Measurements from ENCODE around the gene FHOD3.
"Not testable (repeated sequence)": the region's sequence is repeated elsewhere in the genome, so short reads cannot be mapped to it uniquely, and the experiment has no call there.

FHOD3 gene

GRCh38 chr18:36451454-36452251 lies 154.1 kb downstream of the FHOD3 start:
- DNase-seq, result no peak

GRCh38 chr18:36454245-36454644 lies 156.7 kb downstream of the FHOD3 start:
- DNase-seq, result no peak

- DNase-seq, result no peak
Measured at GRCh38 chr18:36454848-36455458, 157.4 kb downstream of the FHOD3 start.

- no peak for DNase-seq
Measured at GRCh38 chr18:36455931-36456330, 158.4 kb downstream of the FHOD3 start.

- DNase-seq, result no peak
Measured at GRCh38 chr18:36456622-36457021, 159.1 kb downstream of the FHOD3 start.

- DNase-seq, result no peak
Measured at GRCh38 chr18:36457683-36458082, 160.2 kb downstream of the FHOD3 start.

GRCh38 chr18:36458306-36458705 lies 160.8 kb downstream of the FHOD3 start:
- DNase-seq, result no peak

GRCh38 chr18:36459203-36459602 lies 161.7 kb downstream of the FHOD3 start:
- no peak for DNase-seq

GRCh38 chr18:36459786-36460185 lies 162.3 kb downstream of the FHOD3 start:
- no peak for DNase-seq

- DNase-seq, result no peak
Measured at GRCh38 chr18:36460324-36460850, 162.9 kb downstream of the FHOD3 start.

- DNase-seq, result no peak
Measured at GRCh38 chr18:36460854-36461253, 163.3 kb downstream of the FHOD3 start.

- DNase-seq, result no peak
Measured at GRCh38 chr18:36461551-36461987, 164.1 kb downstream of the FHOD3 start.

- DNase-seq, result not testable (repeated sequence)
Measured at GRCh38 chr18:36463516-36463915, 166.0 kb downstream of the FHOD3 start.

GRCh38 chr18:36464126-36464651 lies 166.7 kb downstream of the FHOD3 start:
- DNase-seq, result no peak

GRCh38 chr18:36465276-36465675 lies 167.8 kb downstream of the FHOD3 start:
- DNase-seq, result no peak

GRCh38 chr18:36465970-36466369 lies 168.5 kb downstream of the FHOD3 start:
- DNase-seq, result no peak

- no peak for DNase-seq
Measured at GRCh38 chr18:36467614-36468013, 170.1 kb downstream of the FHOD3 start.

- DNase-seq, result no peak
Measured at GRCh38 chr18:36468161-36468560, 170.6 kb downstream of the FHOD3 start.

GRCh38 chr18:36469461-36469860 lies 171.9 kb downstream of the FHOD3 start:
- no peak for DNase-seq

- DNase-seq, result no peak
Measured at GRCh38 chr18:36470896-36471295, 173.4 kb downstream of the FHOD3 start.

GRCh38 chr18:36471393-36471792 lies 173.9 kb downstream of the FHOD3 start:
- no peak for DNase-seq

- DNase-seq, result no peak
Measured at GRCh38 chr18:36476433-36476832, 178.9 kb downstream of the FHOD3 start.

- DNase-seq, result no peak
Measured at GRCh38 chr18:36477776-36478175, 180.3 kb downstream of the FHOD3 start.

GRCh38 chr18:36481201-36481657 lies 183.7 kb downstream of the FHOD3 start:
- DNase-seq, result no peak
